Caco-2 (cell line): Measurements from ENCODE around the gene MC5R. TPM values are rescaled to one million over a fixed set of nuclear protein-coding genes. Genes with fewer than 3 reads are reported as not detected.

Experiments
- Bru-seq: library from RNA; stranded (reverse); fragments of 400-500 nt; gene quantifications from one replicate; lab custom pipeline; 2021; lab: Mats Ljungman, UMichigan
- BruChase-seq, 2 experiments: library from RNA; stranded (reverse); fragments of 400-500 nt; gene quantifications; one replicate each; lab custom pipeline; 2021; lab: Mats Ljungman, UMichigan
- BruUV-seq: library from RNA; stranded (reverse); fragments of 400-500 nt; replicated peaks from 2 replicates; lab custom pipeline; 2021; lab: Mats Ljungman, UMichigan
- CTCF ChIA-PET: fragments of 300-600 bp; sonication (Branson Sonifier 250); formaldehyde crosslinking; loops from one replicate; lab custom pipeline; 2022; ENCODE audit warnings: antibody characterized with exemption; lab: Charles Lee
- POLR2A ChIA-PET: fragments of 300-600 bp; sonication (Branson Sonifier 250); formaldehyde crosslinking; loops from one replicate; lab custom pipeline; 2022; ENCODE audit warnings: antibody characterized with exemption; lab: Charles Lee
- DNase-seq, 2 experiments: peaks; one replicate each; pipeline versions ENCODE4 v3.0.0 to v3.0.0-alpha.2; 2020 to 2022
- H3K27me3 ChIP-seq: replicated peaks from 2 replicates; pipeline ENCODE4 v1.6.0; 2011; ENCODE audit warnings: low read length; ENCODE audit not compliant: control insufficient read depth, insufficient read depth
- H3K36me3 ChIP-seq: 2 replicates; pipeline ENCODE4 v1.5.1; 2011; ENCODE audit warnings: low read length; ENCODE audit not compliant: control insufficient read depth, insufficient read depth
- H3K4me1 ChIP-seq: fragments of 250-450 bp; sonication (Bioruptor Pico); 2 replicates; pipeline ENCODE4 v1.5.1; 2020; ENCODE audit warnings: mild to moderate bottlenecking
- H3K4me3 ChIP-seq: 2 replicates; pipeline ENCODE4 v1.5.1; 2011; ENCODE audit warnings: low read depth, mild to moderate bottlenecking, control low read depth, low read length
- H3K9me3 ChIP-seq: fragments of 250-450 bp; sonication (Bioruptor Pico); 2 replicates; pipeline ENCODE4 v1.5.1; 2020; ENCODE audit warnings: mild to moderate bottlenecking, moderate library complexity
- H3K27ac Mint-ChIP-seq: one replicate; pipeline ENCODE4 v1.8.0; 2022; ENCODE audit warnings: mixed read lengths; ENCODE audit not compliant: unreplicated experiment
- H3K27me3 Mint-ChIP-seq: one replicate; pipeline ENCODE4 v1.8.0; 2022; ENCODE audit warnings: mixed read lengths; ENCODE audit not compliant: insufficient read depth, unreplicated experiment
- H3K36me3 Mint-ChIP-seq: one replicate; pipeline ENCODE4 v1.8.0; 2022; ENCODE audit warnings: mild to moderate bottlenecking, mixed read lengths; ENCODE audit not compliant: insufficient read depth, unreplicated experiment
- H3K4me1 Mint-ChIP-seq: one replicate; pipeline ENCODE4 v1.8.0; 2022; ENCODE audit warnings: low read depth, mixed read lengths; ENCODE audit not compliant: unreplicated experiment
- H3K4me3 Mint-ChIP-seq: one replicate; pipeline ENCODE4 v1.8.0; 2022; ENCODE audit warnings: mild to moderate bottlenecking, moderate library complexity, mixed read lengths; ENCODE audit not compliant: unreplicated experiment
- H3K9me3 Mint-ChIP-seq: one replicate; pipeline ENCODE4 v1.8.0; 2022; ENCODE audit warnings: mixed read lengths; ENCODE audit not compliant: unreplicated experiment
- CTCF ChIP-seq, 2 experiments: fragments of 200-600 bp in 1 of 2; IDR thresholded peaks; 1 replicate in 1 of 2; 2 replicates in 1 of 2; pipeline versions ENCODE4 v1.5.1 to v1.8.0; 2011 to 2022; ENCODE audit warnings: antibody characterized with exemption in 1 of 2, control low read depth in 1 of 2, inconsistent platforms in 1 of 2, low read depth in 1 of 2, low read length in 1 of 2, mild to moderate bottlenecking in 1 of 2, moderate library complexity in 1 of 2; ENCODE audit not compliant: insufficient read depth in 1 of 2, severe bottlenecking in 1 of 2, unreplicated experiment in 1 of 2
- intact Hi-C: fragments of 100-400 bp; cut with micrococcal nuclease; formaldehyde crosslinking; loops from one replicate; pipeline ENCODE4 v1.10.0; 2022; ENCODE audit not compliant: unreplicated experiment
- long read RNA-seq: library from polyadenylated mRNA; stranded (forward); transcript quantifications from one replicate; pipeline ENCODE4 v2.0.0, GENCODE V29; 2022
- total RNA-seq: library from RNA; stranded (reverse); gene quantifications from 2 replicates; pipeline ENCODE4 v1.2.3, GENCODE V29; 2022

MC5R gene
- not detected in 2 replicates for total RNA-seq
- not detected for Bru-seq, nascent RNA
- not detected for BruChase-seq, experiment 1, labeled RNA remaining after a 2-hour chase
- BruChase-seq, experiment 2, labeled RNA remaining after a 6-hour chase = percentile 17 among the genes with signal in this experiment
- long read RNA-seq = 0 reads

GRCh38 chr18:13823707-13824395, at the start of gene MC5R:
Gene MC5R (plus strand): TSS chr18:13824149. CDS start chr18:13825766, 1,617 bp downstream.
- H3K36me3 Mint-ChIP-seq = no peaks in the 10 kb centered on the region
- ChIA-PET POLR2A (no interaction called here), CTCF (interaction anchor here (0.6 to 1.0 kb wide), 4 partner anchors 10 to 262 kb away, joined by 3 to 7 read pairs (median 5); no protein-coding TSS in a partner anchor)
- H3K4me1 ChIP-seq = no peaks in the 10 kb centered on the region
- H3K27ac Mint-ChIP-seq = no peak within 1 kb of the TSS
- no peaks in the 10 kb centered on the region for H3K4me1 Mint-ChIP-seq
- peaks cover 19% of the 10 kb centered on the region for H3K27me3 Mint-ChIP-seq
- no peaks in the 10 kb centered on the region for H3K27me3 ChIP-seq
- no peaks in the 10 kb centered on the region for H3K36me3 ChIP-seq
- DNase-seq = peak in 1 of 2 experiments; percentile 79
- peak; percentile 77 to 87 for TF ChIP-seq CTCF (IDR thresholded peaks at IDR 0.05; ENCODE audit: insufficient read depth in 1 of 2, low read depth in 1 of 2, low read length in 1 of 2, severe bottlenecking in 1 of 2, unreplicated experiment in 1 of 2)
- H3K4me3 Mint-ChIP-seq = no peak within 1 kb of the TSS
- BruUV-seq = no TSS peak
- intact Hi-C loops = loop anchor here (1.0 kb wide), 1 partner anchor 262 kb away; no protein-coding TSS in a partner anchor
- peak within 1 kb of the TSS; percentile 23; the same call in 1 of the 2 replicates for H3K4me3 ChIP-seq
- no peaks in the 10 kb centered on the region for H3K9me3 Mint-ChIP-seq
- no peaks in the 10 kb centered on the region for H3K9me3 ChIP-seq

GRCh38 chr18:13775058-13775457, 48.9 kb upstream of the MC5R start:
- no peaks in the 10 kb centered on the region for H3K36me3 Mint-ChIP-seq
- no peak overlapping the region for H3K27ac Mint-ChIP-seq
- Histone ChIP-seq H3K36me3 (no peaks in the 10 kb centered on the region), H3K4me1 (no peaks in the 10 kb centered on the region), H3K4me3 (no peak overlapping the region), H3K9me3 (no peaks in the 10 kb centered on the region), H3K27me3 (no peaks in the 10 kb centered on the region)
- H3K4me3 Mint-ChIP-seq = no peak overlapping the region
- BruUV-seq = no TSS peak
- CTCF ChIA-PET = no interaction called here
- POLR2A ChIA-PET = no interaction called here
- no peaks in the 10 kb centered on the region for H3K4me1 Mint-ChIP-seq
- no peak for DNase-seq
- H3K9me3 Mint-ChIP-seq = no peaks in the 10 kb centered on the region
- intact Hi-C loops = no loop called here
- peaks cover 7% of the 10 kb centered on the region for H3K27me3 Mint-ChIP-seq
- no peak for TF ChIP-seq CTCF (IDR thresholded peaks at IDR 0.05; ENCODE audit: insufficient read depth in 1 of 2, low read depth in 1 of 2, low read length in 1 of 2, severe bottlenecking in 1 of 2, unreplicated experiment in 1 of 2)

GRCh38 chr18:13791181-13791580, 32.8 kb upstream of the MC5R start:
- Histone ChIP-seq H3K4me3 (no peak overlapping the region), H3K4me1 (no peaks in the 10 kb centered on the region), H3K36me3 (no peaks in the 10 kb centered on the region), H3K27me3 (no peaks in the 10 kb centered on the region; the same call in 1 of the 2 replicates), H3K9me3 (peaks cover 3% of the 10 kb centered on the region; the same call in 1 of the 2 replicates)
- BruUV-seq = no TSS peak
- no peaks in the 10 kb centered on the region for H3K4me1 Mint-ChIP-seq
- H3K4me3 Mint-ChIP-seq = no peak overlapping the region
- no peak for DNase-seq
- ChIA-PET CTCF (no interaction called here), POLR2A (no interaction called here)
- no peaks in the 10 kb centered on the region for H3K9me3 Mint-ChIP-seq
- no peak overlapping the region for H3K27ac Mint-ChIP-seq
- no peak for TF ChIP-seq CTCF (IDR thresholded peaks at IDR 0.05; ENCODE audit: insufficient read depth in 1 of 2, low read depth in 1 of 2, low read length in 1 of 2, severe bottlenecking in 1 of 2, unreplicated experiment in 1 of 2)
- intact Hi-C loops = no loop called here
- peaks cover 7% of the 10 kb centered on the region for H3K27me3 Mint-ChIP-seq
- H3K36me3 Mint-ChIP-seq = no peaks in the 10 kb centered on the region
